CD4-positive, alpha-beta T cell treated with Interleukin-17A for 1 hour (primary cell): ENCODE measurements around the gene WDSUB1.

ENCODE experiments used
- DNase-seq: peaks from one replicate; pipeline ENCODE4 v3.0.0-alpha.2; 2020

WDSUB1 gene

GRCh38 chr2:159265171-159265576 lies 21.3 kb downstream of the WDSUB1 start:
- no peak for DNase-seq

GRCh38 chr2:159262904-159263303 lies 23.6 kb downstream of the WDSUB1 start:
- no peak for DNase-seq

- no peak for DNase-seq
Observed at GRCh38 chr2:159262226-159262625, 24.3 kb downstream of the WDSUB1 start.

GRCh38 chr2:159256159-159256558 lies 30.3 kb downstream of the WDSUB1 start:
- DNase-seq: no peak

GRCh38 chr2:159252905-159253304 lies 33.6 kb downstream of the WDSUB1 start:
- no peak for DNase-seq

- no peak for DNase-seq
Observed at GRCh38 chr2:159251296-159252173, 35.0 kb downstream of the WDSUB1 start.

- DNase-seq: no peak
Observed at GRCh38 chr2:159249990-159250715, 36.4 kb downstream of the WDSUB1 start.

GRCh38 chr2:159246325-159246988 lies 40.0 kb downstream of the WDSUB1 start:
- DNase-seq: no peak

- no peak for DNase-seq
Observed at GRCh38 chr2:159243529-159243928, 43.0 kb downstream of the WDSUB1 start.

GRCh38 chr2:159234868-159235267 lies 51.6 kb downstream of the WDSUB1 start:
- no peak for DNase-seq

- no peak for DNase-seq
Observed at GRCh38 chr2:159232456-159233170, 53.9 kb downstream of the WDSUB1 start.

GRCh38 chr2:159230145-159230877 lies 56.2 kb downstream of the WDSUB1 start:
- DNase-seq: no peak

GRCh38 chr2:159229476-159230144 lies 56.9 kb downstream of the WDSUB1 start:
- DNase-seq: no peak

GRCh38 chr2:159228081-159228581 lies 58.4 kb downstream of the WDSUB1 start:
- DNase-seq: no peak

- peak; percentile 36 for DNase-seq
Observed at GRCh38 chr2:159227467-159227866, 59.0 kb downstream of the WDSUB1 start.

- DNase-seq: no peak
Observed at GRCh38 chr2:159226608-159227385, 59.7 kb downstream of the WDSUB1 start.

- peak; percentile 43 for DNase-seq
Observed at GRCh38 chr2:159226059-159226461, 60.4 kb downstream of the WDSUB1 start.

GRCh38 chr2:159225025-159226016 lies 61.2 kb downstream of the WDSUB1 start:
- DNase-seq: no peak
